ENCODE measurements around the gene HJV.

The HJV gene

GRCh38 chr1:145992958-145993617, 28.4 kb downstream of the HJV start:
- DNase-seq = no peak

- DNase-seq = no peak
Measured at GRCh38 chr1:145992502-145992936, 29.0 kb downstream of the HJV start.

- DNase-seq = no peak
Measured at GRCh38 chr1:145991735-145992412, 29.7 kb downstream of the HJV start.

- DNase-seq = no peak
Measured at GRCh38 chr1:145990249-145990855, 31.2 kb downstream of the HJV start.

- DNase-seq = no peak
Measured at GRCh38 chr1:145988773-145989172, 32.8 kb downstream of the HJV start.

- no peak for DNase-seq
Measured at GRCh38 chr1:145987926-145988325, 33.6 kb downstream of the HJV start.

GRCh38 chr1:145986551-145986950, 35.0 kb downstream of the HJV start:
- DNase-seq = no peak

GRCh38 chr1:145985502-145986439, 35.8 kb downstream of the HJV start:
- DNase-seq = no peak

GRCh38 chr1:145985129-145985501, 36.4 kb downstream of the HJV start:
- DNase-seq = no peak

- DNase-seq = no peak
Measured at GRCh38 chr1:145983960-145984830, 37.3 kb downstream of the HJV start.

- DNase-seq = no peak
Measured at GRCh38 chr1:145983206-145983675, 38.3 kb downstream of the HJV start.

- no peak for DNase-seq
Measured at GRCh38 chr1:145982010-145982723, 39.4 kb downstream of the HJV start.

GRCh38 chr1:145980457-145980994, 41.0 kb downstream of the HJV start:
- DNase-seq = no peak

- no peak for DNase-seq
Measured at GRCh38 chr1:145979746-145980456, 41.6 kb downstream of the HJV start.

GRCh38 chr1:145978854-145979745, 42.4 kb downstream of the HJV start:
- peak; percentile 100 for DNase-seq

GRCh38 chr1:145978471-145978853, 43.1 kb downstream of the HJV start:
- DNase-seq = no peak

GRCh38 chr1:145977486-145978470, 43.8 kb downstream of the HJV start:
- peak; percentile 79 for DNase-seq

GRCh38 chr1:145977016-145977415, 44.5 kb downstream of the HJV start:
- DNase-seq = no peak
